ENCODE results near the gene ENTPD6. TPM values are rescaled to one million over a fixed set of nuclear protein-coding genes. Genes with fewer than 3 reads are reported as not detected.

ENTPD6 gene
- polyA plus RNA-seq, 1 donor from 2014 or later: 143 TPM

DNA sequence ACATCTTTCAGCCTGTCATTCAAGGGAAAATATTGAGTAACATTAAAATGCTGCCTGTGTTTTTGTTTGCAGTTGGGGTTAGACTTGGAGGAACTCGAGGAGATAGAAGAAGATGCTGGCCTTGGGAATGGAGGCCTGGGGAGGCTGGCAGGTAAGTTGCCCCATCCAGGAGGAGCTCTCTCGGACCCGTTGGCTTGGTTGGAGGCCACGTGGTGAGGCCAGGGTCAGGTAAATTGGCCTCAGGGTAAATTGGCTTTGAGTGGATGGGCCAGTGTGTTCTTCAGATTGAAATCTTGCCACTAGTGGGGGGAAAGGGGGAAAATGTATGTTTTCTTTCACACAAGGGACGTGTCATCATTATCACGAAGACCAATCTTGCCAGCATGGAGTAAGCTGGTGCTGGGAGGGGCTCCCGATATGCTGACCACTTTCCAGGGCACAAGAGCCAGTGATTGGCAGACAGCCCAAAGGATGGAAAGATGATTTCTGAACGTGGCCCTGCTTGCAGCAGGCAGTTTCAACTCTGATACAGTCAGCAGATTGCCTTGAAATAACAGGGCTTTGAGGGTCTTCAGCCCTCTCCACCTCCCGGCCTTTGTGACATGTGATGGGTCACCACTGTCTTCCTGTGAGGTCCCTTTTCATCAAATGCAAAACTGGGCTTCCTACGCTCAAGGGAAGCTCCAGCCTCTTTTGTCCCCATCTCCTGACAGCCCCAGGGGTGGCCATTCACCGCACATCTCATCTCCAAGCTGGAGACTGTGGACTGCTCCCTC lies 73.7 kb downstream of the ENTPD6 start:
- TF ChIP-seq, protein P1, sequence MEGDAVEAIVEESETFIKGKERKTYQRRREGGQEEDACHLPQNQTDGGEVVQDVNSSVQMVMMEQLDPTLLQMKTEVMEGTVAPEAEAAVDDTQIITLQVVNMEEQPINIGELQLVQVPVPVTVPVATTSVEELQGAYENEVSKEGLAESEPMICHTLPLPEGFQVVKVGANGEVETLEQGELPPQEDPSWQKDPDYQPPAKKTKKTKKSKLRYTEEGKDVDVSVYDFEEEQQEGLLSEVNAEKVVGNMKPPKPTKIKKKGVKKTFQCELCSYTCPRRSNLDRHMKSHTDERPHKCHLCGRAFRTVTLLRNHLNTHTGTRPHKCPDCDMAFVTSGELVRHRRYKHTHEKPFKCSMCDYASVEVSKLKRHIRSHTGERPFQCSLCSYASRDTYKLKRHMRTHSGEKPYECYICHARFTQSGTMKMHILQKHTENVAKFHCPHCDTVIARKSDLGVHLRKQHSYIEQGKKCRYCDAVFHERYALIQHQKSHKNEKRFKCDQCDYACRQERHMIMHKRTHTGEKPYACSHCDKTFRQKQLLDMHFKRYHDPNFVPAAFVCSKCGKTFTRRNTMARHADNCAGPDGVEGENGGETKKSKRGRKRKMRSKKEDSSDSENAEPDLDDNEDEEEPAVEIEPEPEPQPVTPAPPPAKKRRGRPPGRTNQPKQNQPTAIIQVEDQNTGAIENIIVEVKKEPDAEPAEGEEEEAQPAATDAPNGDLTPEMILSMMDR (IDR thresholded peaks at IDR 0.05; ENCODE audit: poor library complexity, severe bottlenecking): no peak
- TF ChIP-seq EP300 (conservative IDR thresholded peaks at IDR 0.05; ENCODE audit: poor library complexity, severe bottlenecking): no peak
- no peak for TF ChIP-seq POLR2AphosphoS5 (IDR thresholded peaks at IDR 0.05)
- no peak for TF ChIP-seq SMC3 (conservative IDR thresholded peaks at IDR 0.05; ENCODE audit: poor library complexity)
- no peak for TF ChIP-seq EZH2 (IDR thresholded peaks at IDR 0.05; ENCODE audit: borderline replicate concordance, insufficient read depth, low read length, poor library complexity, severe bottlenecking)

DNA sequence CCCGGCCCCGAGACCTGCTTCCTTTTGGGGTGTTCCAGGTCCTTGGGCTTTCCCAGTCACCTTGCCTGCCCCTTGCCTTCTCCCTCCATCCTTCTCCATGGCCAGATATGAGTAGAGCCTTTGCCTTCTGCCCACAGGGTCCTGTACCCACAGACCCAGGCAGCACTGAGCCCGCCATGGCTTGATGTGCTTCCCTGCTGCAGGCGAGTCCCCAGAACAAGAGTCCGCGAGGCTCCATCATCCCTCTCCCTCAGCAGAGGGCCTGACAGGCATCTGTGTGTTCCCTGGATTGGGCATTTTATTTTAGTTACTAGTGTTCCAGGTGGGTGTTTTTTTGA lies 74.3 kb downstream of the ENTPD6 start:
- H3K9me3 ChIP-seq (ENCODE audit: low read length): peaks cover 3% of the 10 kb centered on the region
- no peaks in the 10 kb centered on the region for H3K9me2 ChIP-seq (ENCODE audit: insufficient read depth, low read length)
- TF ChIP-seq SMC3 (conservative IDR thresholded peaks at IDR 0.05; ENCODE audit: poor library complexity) (no peak), TAF1 (IDR thresholded peaks at IDR 0.05; ENCODE audit: low read depth) (no peak)
- no peak overlapping the region for H3K4me2 ChIP-seq (ENCODE audit: low read length)
- peaks cover 7% of the 10 kb centered on the region for H3K36me3 ChIP-seq (ENCODE audit: insufficient read depth, low read length)
- no peaks in the 10 kb centered on the region for H3K27me3 ChIP-seq (ENCODE audit: insufficient read depth, low read depth, low read length)
- H3K79me2 ChIP-seq (replicated peaks; ENCODE audit: insufficient read depth, low read length): peaks cover 7% of the 10 kb centered on the region
- no peak overlapping the region for H3K9ac ChIP-seq (ENCODE audit: low read length)
- H2AFZ ChIP-seq (ENCODE audit: low read depth, low read length): no peak overlapping the region
- H3K27ac ChIP-seq (ENCODE audit: low read length): no peak overlapping the region
- no peaks in the 10 kb centered on the region for H4K20me1 ChIP-seq (ENCODE audit: insufficient read depth)
- no peaks in the 10 kb centered on the region for H3F3A ChIP-seq (ENCODE audit: insufficient read depth, low read length, poor library complexity, severe bottlenecking)
- H3K4me3 ChIP-seq (ENCODE audit: low read length): no peak overlapping the region

More for the DNA sequence above, 73.7 kb downstream of the ENTPD6 start:
- no peaks in the 10 kb centered on the region for H3K9me2 ChIP-seq (ENCODE audit: insufficient read depth, low read length)
- peaks cover 7% of the 10 kb centered on the region for H3K36me3 ChIP-seq (ENCODE audit: insufficient read depth, low read length)
- no peaks in the 10 kb centered on the region for H3F3A ChIP-seq (ENCODE audit: insufficient read depth, low read length, poor library complexity, severe bottlenecking)
- H3K4me2 ChIP-seq (ENCODE audit: low read length): no peak overlapping the region
- no peaks in the 10 kb centered on the region for H3K27me3 ChIP-seq (ENCODE audit: insufficient read depth, low read depth, low read length)
- peaks cover 3% of the 10 kb centered on the region for H3K9me3 ChIP-seq (ENCODE audit: low read length)
- no peak overlapping the region for H3K4me3 ChIP-seq (ENCODE audit: low read length)
- no peak overlapping the region for H3K9ac ChIP-seq (ENCODE audit: low read length)
- no peak overlapping the region for H2AFZ ChIP-seq (ENCODE audit: low read depth, low read length)
- H3K79me2 ChIP-seq (replicated peaks; ENCODE audit: insufficient read depth, low read length): peaks cover 7% of the 10 kb centered on the region
- no peak overlapping the region for H3K27ac ChIP-seq (ENCODE audit: low read length)
- no peaks in the 10 kb centered on the region for H4K20me1 ChIP-seq (ENCODE audit: insufficient read depth)

DNA sequence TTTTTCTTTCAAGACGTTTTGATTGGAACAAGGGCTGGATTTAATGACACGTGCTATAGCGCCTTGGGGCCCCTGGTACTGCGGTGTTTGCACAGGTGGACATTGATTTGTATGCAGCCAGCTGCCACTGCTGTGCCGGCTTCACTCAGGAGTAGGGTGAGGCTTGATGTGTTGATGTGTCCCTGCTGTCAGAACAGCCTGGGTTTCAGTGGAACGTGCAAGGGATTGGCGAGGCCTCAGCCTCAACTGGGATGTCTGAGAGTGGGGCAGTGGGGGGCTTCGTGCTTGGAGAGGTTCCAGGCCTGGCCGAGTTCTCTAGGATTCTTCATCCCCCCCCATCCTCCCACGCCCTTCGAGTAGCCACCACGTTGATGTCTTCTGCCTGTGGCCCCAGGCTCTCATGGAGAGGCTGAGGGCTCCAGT lies 75.3 kb downstream of the ENTPD6 start:
- H3K27me3 ChIP-seq (ENCODE audit: insufficient read depth, low read depth, low read length): no peaks in the 10 kb centered on the region
- H3K9me3 ChIP-seq (ENCODE audit: low read length): peaks cover 3% of the 10 kb centered on the region
- H3K4me3 ChIP-seq (ENCODE audit: low read length): no peak overlapping the region
- TF ChIP-seq SMC3 (conservative IDR thresholded peaks at IDR 0.05; ENCODE audit: poor library complexity) (no peak), MXI1 (conservative IDR thresholded peaks at IDR 0.05; ENCODE audit: poor library complexity, severe bottlenecking) (no peak), TAF1 (IDR thresholded peaks at IDR 0.05; ENCODE audit: low read depth) (no peak), RAD21 (conservative IDR thresholded peaks at IDR 0.05) (no peak), EZH2 (IDR thresholded peaks at IDR 0.05; ENCODE audit: borderline replicate concordance, insufficient read depth, low read length, poor library complexity, severe bottlenecking) (no peak), POLR2AphosphoS5 (IDR thresholded peaks at IDR 0.05) (no peak), EP300 (conservative IDR thresholded peaks at IDR 0.05; ENCODE audit: poor library complexity, severe bottlenecking) (no peak)
- TF ChIP-seq, protein P1 (IDR thresholded peaks at IDR 0.05; ENCODE audit: poor library complexity, severe bottlenecking): no peak
- TF ChIP-seq, protein P2, sequence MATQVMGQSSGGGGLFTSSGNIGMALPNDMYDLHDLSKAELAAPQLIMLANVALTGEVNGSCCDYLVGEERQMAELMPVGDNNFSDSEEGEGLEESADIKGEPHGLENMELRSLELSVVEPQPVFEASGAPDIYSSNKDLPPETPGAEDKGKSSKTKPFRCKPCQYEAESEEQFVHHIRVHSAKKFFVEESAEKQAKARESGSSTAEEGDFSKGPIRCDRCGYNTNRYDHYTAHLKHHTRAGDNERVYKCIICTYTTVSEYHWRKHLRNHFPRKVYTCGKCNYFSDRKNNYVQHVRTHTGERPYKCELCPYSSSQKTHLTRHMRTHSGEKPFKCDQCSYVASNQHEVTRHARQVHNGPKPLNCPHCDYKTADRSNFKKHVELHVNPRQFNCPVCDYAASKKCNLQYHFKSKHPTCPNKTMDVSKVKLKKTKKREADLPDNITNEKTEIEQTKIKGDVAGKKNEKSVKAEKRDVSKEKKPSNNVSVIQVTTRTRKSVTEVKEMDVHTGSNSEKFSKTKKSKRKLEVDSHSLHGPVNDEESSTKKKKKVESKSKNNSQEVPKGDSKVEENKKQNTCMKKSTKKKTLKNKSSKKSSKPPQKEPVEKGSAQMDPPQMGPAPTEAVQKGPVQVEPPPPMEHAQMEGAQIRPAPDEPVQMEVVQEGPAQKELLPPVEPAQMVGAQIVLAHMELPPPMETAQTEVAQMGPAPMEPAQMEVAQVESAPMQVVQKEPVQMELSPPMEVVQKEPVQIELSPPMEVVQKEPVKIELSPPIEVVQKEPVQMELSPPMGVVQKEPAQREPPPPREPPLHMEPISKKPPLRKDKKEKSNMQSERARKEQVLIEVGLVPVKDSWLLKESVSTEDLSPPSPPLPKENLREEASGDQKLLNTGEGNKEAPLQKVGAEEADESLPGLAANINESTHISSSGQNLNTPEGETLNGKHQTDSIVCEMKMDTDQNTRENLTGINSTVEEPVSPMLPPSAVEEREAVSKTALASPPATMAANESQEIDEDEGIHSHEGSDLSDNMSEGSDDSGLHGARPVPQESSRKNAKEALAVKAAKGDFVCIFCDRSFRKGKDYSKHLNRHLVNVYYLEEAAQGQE (IDR thresholded peaks at IDR 0.05; ENCODE audit: borderline replicate concordance): no peak
- H3K27ac ChIP-seq (ENCODE audit: low read length): no peak overlapping the region
- H3F3A ChIP-seq (ENCODE audit: insufficient read depth, low read length, poor library complexity, severe bottlenecking): no peaks in the 10 kb centered on the region
- no peak overlapping the region for H3K9ac ChIP-seq (ENCODE audit: low read length)
- H3K9me2 ChIP-seq (ENCODE audit: insufficient read depth, low read length): no peaks in the 10 kb centered on the region
- peaks cover 7% of the 10 kb centered on the region for H3K79me2 ChIP-seq (replicated peaks; ENCODE audit: insufficient read depth, low read length)
- H2AFZ ChIP-seq (ENCODE audit: low read depth, low read length): no peak overlapping the region
- no peaks in the 10 kb centered on the region for H4K20me1 ChIP-seq (ENCODE audit: insufficient read depth)
- peaks cover 7% of the 10 kb centered on the region for H3K36me3 ChIP-seq (ENCODE audit: insufficient read depth, low read length)
- no peak overlapping the region for H3K4me2 ChIP-seq (ENCODE audit: low read length)
